ENCODE measurements around the gene BIK.

Gene BIK

GRCh38 chr22:43110444-43110926, at the start of gene BIK:
Gene BIK (plus strand): TSS chr22:43110750. CDS start chr22:43124023, 13,273 bp downstream.
- H3K27ac ChIP-seq (ENCODE audit: low read depth, low read length), result no peak within 1 kb of the TSS
- no peaks in the 10 kb centered on the region for H3K4me1 ChIP-seq (ENCODE audit: control insufficient read depth, insufficient read depth, low read length)
- no peaks in the 10 kb centered on the region for H3K36me3 ChIP-seq (ENCODE audit: control insufficient read depth, insufficient read depth, low read length)
- peak within 1 kb of the TSS; percentile 53 for H3K9ac ChIP-seq (ENCODE audit: low read length)
- H3K27me3 ChIP-seq (ENCODE audit: control insufficient read depth, insufficient read depth, low read length), result peaks cover 5% of the 10 kb centered on the region
- peak within 1 kb of the TSS; percentile 76 for H3K4me3 ChIP-seq (ENCODE audit: low read length)

GRCh38 chr22:43066134-43066533, 44.4 kb upstream of the BIK start:
- H3K36me3 ChIP-seq (ENCODE audit: control insufficient read depth, insufficient read depth, low read length), result peaks cover 5% of the 10 kb centered on the region
- no peaks in the 10 kb centered on the region for H3K4me1 ChIP-seq (ENCODE audit: control insufficient read depth, insufficient read depth, low read length)
- H3K27me3 ChIP-seq (ENCODE audit: control insufficient read depth, insufficient read depth, low read length), result no peaks in the 10 kb centered on the region
- no peak overlapping the region for H3K4me3 ChIP-seq (ENCODE audit: low read length)
- no peak overlapping the region for H3K9ac ChIP-seq (ENCODE audit: low read length)
- H3K27ac ChIP-seq (ENCODE audit: low read depth, low read length), result no peak overlapping the region

GRCh38 chr22:43066844-43067385, 43.6 kb upstream of the BIK start:
- Histone ChIP-seq H3K4me3 (ENCODE audit: low read length) (no peak overlapping the region), H3K27ac (ENCODE audit: low read depth, low read length) (no peak overlapping the region), H3K27me3 (ENCODE audit: control insufficient read depth, insufficient read depth, low read length) (no peaks in the 10 kb centered on the region), H3K36me3 (ENCODE audit: control insufficient read depth, insufficient read depth, low read length) (peaks cover under 1% of the 10 kb centered on the region), H3K4me1 (ENCODE audit: control insufficient read depth, insufficient read depth, low read length) (no peaks in the 10 kb centered on the region), H3K9ac (ENCODE audit: low read length) (no peak overlapping the region)

- H3K27ac ChIP-seq (ENCODE audit: low read depth, low read length), result no peak overlapping the region
- no peak overlapping the region for H3K4me3 ChIP-seq (ENCODE audit: low read length)
- H3K9ac ChIP-seq (ENCODE audit: low read length), result no peak overlapping the region
- no peaks in the 10 kb centered on the region for H3K36me3 ChIP-seq (ENCODE audit: control insufficient read depth, insufficient read depth, low read length)
- no peaks in the 10 kb centered on the region for H3K27me3 ChIP-seq (ENCODE audit: control insufficient read depth, insufficient read depth, low read length)
- H3K4me1 ChIP-seq (ENCODE audit: control insufficient read depth, insufficient read depth, low read length), result no peaks in the 10 kb centered on the region
These were observed 33.3 kb upstream of the BIK start for GRCh38 chr22:43077121-43077877.

GRCh38 chr22:43078522-43078921, 32.0 kb upstream of the BIK start:
- Histone ChIP-seq H3K9ac (ENCODE audit: low read length) (no peak overlapping the region), H3K4me3 (ENCODE audit: low read length) (no peak overlapping the region), H3K27me3 (ENCODE audit: control insufficient read depth, insufficient read depth, low read length) (no peaks in the 10 kb centered on the region), H3K27ac (ENCODE audit: low read depth, low read length) (no peak overlapping the region), H3K4me1 (ENCODE audit: control insufficient read depth, insufficient read depth, low read length) (no peaks in the 10 kb centered on the region), H3K36me3 (ENCODE audit: control insufficient read depth, insufficient read depth, low read length) (no peaks in the 10 kb centered on the region)

GRCh38 chr22:43079742-43080141, 30.8 kb upstream of the BIK start:
- Histone ChIP-seq H3K27me3 (ENCODE audit: control insufficient read depth, insufficient read depth, low read length) (no peaks in the 10 kb centered on the region), H3K4me1 (ENCODE audit: control insufficient read depth, insufficient read depth, low read length) (no peaks in the 10 kb centered on the region), H3K27ac (ENCODE audit: low read depth, low read length) (no peak overlapping the region), H3K9ac (ENCODE audit: low read length) (no peak overlapping the region), H3K36me3 (ENCODE audit: control insufficient read depth, insufficient read depth, low read length) (no peaks in the 10 kb centered on the region), H3K4me3 (ENCODE audit: low read length) (no peak overlapping the region)

GRCh38 chr22:43080616-43081015, 29.9 kb upstream of the BIK start:
- no peak overlapping the region for H3K9ac ChIP-seq (ENCODE audit: low read length)
- H3K27ac ChIP-seq (ENCODE audit: low read depth, low read length), result no peak overlapping the region

GRCh38 chr22:43081968-43082367, 28.6 kb upstream of the BIK start:
- no peak overlapping the region for H3K4me3 ChIP-seq (ENCODE audit: low read length)
- no peak overlapping the region for H3K27ac ChIP-seq (ENCODE audit: low read depth, low read length)
- no peak overlapping the region for H3K9ac ChIP-seq (ENCODE audit: low read length)
- no peaks in the 10 kb centered on the region for H3K36me3 ChIP-seq (ENCODE audit: control insufficient read depth, insufficient read depth, low read length)
- no peaks in the 10 kb centered on the region for H3K27me3 ChIP-seq (ENCODE audit: control insufficient read depth, insufficient read depth, low read length)
- H3K4me1 ChIP-seq (ENCODE audit: control insufficient read depth, insufficient read depth, low read length), result no peaks in the 10 kb centered on the region

More at GRCh38 chr22:43080616-43081015, 29.9 kb upstream of the BIK start:
- no peak overlapping the region for H3K4me3 ChIP-seq (ENCODE audit: low read length)
- no peaks in the 10 kb centered on the region for H3K27me3 ChIP-seq (ENCODE audit: control insufficient read depth, insufficient read depth, low read length)
- H3K4me1 ChIP-seq (ENCODE audit: control insufficient read depth, insufficient read depth, low read length), result no peaks in the 10 kb centered on the region
- no peaks in the 10 kb centered on the region for H3K36me3 ChIP-seq (ENCODE audit: control insufficient read depth, insufficient read depth, low read length)

GRCh38 chr22:43085658-43086606, 24.6 kb upstream of the BIK start:
- Histone ChIP-seq H3K4me1 (ENCODE audit: control insufficient read depth, insufficient read depth, low read length) (peaks cover 3% of the 10 kb centered on the region), H3K9ac (ENCODE audit: low read length) (no peak overlapping the region), H3K36me3 (ENCODE audit: control insufficient read depth, insufficient read depth, low read length) (no peaks in the 10 kb centered on the region), H3K27me3 (ENCODE audit: control insufficient read depth, insufficient read depth, low read length) (no peaks in the 10 kb centered on the region), H3K27ac (ENCODE audit: low read depth, low read length) (no peak overlapping the region), H3K4me3 (ENCODE audit: low read length) (no peak overlapping the region)

- Histone ChIP-seq H3K27me3 (ENCODE audit: control insufficient read depth, insufficient read depth, low read length) (no peaks in the 10 kb centered on the region), H3K4me1 (ENCODE audit: control insufficient read depth, insufficient read depth, low read length) (peaks cover 3% of the 10 kb centered on the region), H3K27ac (ENCODE audit: low read depth, low read length) (no peak overlapping the region), H3K9ac (ENCODE audit: low read length) (no peak overlapping the region), H3K36me3 (ENCODE audit: control insufficient read depth, insufficient read depth, low read length) (no peaks in the 10 kb centered on the region), H3K4me3 (ENCODE audit: low read length) (peak overlapping the region; percentile 87)
These were observed 21.9 kb upstream of the BIK start for GRCh38 chr22:43088627-43088983.

- peak within 1 kb of the TSS; percentile 87 for H3K4me3 ChIP-seq (ENCODE audit: low read length)
- H3K27ac ChIP-seq (ENCODE audit: low read depth, low read length), result peak within 1 kb of the TSS; percentile 68
- no peaks in the 10 kb centered on the region for H3K36me3 ChIP-seq (ENCODE audit: control insufficient read depth, insufficient read depth, low read length)
- peak within 1 kb of the TSS; percentile 57 for H3K9ac ChIP-seq (ENCODE audit: low read length)
- H3K4me1 ChIP-seq (ENCODE audit: control insufficient read depth, insufficient read depth, low read length), result peaks cover 3% of the 10 kb centered on the region
- H3K27me3 ChIP-seq (ENCODE audit: control insufficient read depth, insufficient read depth, low read length), result no peaks in the 10 kb centered on the region
These were observed 21.4 kb upstream of the BIK start, which contains the start of gene TTLL1 for GRCh38 chr22:43088984-43089717. Gene TTLL1 (minus strand): TSS chr22:43089391. CDS start chr22:43075586, 13,805 bp downstream.
